Measurements from ENCODE around the gene VPS11.

DNA sequence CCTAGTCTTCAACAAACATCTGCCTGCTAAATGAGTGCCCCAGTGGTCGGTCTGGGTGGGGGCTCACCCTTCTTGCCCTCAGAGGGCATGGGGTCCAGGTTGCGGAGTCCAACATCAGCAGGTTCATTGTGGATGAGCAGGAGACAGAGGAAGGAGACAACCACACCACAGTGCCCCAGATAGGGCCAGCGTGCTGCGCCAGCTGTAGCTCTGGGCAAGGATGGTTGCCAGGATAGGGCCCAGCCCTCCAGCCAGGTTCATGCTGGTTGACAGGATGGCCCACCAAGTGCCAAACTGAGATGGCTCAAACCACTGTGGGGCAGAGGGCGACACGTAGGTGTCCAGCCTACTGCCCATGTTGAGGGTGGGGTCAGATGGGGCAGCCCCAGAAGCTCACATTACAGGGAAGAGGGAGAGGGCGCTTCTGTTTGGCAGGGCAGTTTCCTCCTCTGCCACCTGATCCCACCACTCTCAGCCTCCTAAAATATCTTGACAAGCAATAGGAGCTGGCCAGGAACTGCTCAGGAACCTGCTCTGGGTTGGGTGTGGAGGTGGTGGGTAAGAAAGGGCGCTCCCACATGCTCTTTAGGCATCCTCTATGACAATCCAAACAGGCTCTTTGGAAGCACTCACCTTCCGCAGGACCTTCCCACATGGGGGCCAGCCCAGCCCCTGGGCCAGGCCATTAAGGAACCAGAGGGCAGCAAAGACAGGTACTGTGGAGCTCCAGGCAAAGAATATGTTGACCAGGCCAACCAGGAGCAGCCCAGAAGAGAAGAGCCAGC is 39.9 kb upstream of the VPS11 start:
- TF ChIP-seq, protein P1, sequence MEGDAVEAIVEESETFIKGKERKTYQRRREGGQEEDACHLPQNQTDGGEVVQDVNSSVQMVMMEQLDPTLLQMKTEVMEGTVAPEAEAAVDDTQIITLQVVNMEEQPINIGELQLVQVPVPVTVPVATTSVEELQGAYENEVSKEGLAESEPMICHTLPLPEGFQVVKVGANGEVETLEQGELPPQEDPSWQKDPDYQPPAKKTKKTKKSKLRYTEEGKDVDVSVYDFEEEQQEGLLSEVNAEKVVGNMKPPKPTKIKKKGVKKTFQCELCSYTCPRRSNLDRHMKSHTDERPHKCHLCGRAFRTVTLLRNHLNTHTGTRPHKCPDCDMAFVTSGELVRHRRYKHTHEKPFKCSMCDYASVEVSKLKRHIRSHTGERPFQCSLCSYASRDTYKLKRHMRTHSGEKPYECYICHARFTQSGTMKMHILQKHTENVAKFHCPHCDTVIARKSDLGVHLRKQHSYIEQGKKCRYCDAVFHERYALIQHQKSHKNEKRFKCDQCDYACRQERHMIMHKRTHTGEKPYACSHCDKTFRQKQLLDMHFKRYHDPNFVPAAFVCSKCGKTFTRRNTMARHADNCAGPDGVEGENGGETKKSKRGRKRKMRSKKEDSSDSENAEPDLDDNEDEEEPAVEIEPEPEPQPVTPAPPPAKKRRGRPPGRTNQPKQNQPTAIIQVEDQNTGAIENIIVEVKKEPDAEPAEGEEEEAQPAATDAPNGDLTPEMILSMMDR (IDR thresholded peaks at IDR 0.05) = no peak
- TF ChIP-seq POLR2AphosphoS5 (IDR thresholded peaks at IDR 0.05) = no peak
